ENCODE data around the gene LLGL2.

The LLGL2 gene

DNA sequence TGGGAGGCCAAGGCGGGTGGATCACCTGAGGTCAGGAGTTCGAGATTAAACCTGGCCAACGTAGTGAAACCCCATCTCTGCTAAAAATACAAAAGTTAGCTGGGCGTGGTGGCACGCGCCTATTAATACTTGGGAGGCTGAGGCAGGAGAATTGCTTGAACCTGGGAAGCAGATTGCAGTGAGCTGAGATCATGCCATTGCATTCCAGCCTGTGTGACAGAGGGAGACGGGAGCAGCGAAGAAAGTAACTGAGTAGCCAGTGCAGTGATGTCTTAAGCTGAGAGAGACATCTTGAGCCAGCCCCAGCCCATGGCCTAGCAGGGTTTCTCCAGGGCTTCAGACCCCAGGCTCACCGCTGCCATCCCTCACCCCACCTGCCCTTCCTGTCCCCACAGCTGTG, 97.9 kb downstream of the LLGL2 start:
- FAIRE-seq (no peak), DNase-seq (ENCODE audit: insufficient read length, low spot score) (no peak)
- TF ChIP-seq SPI1 (IDR thresholded peaks at IDR 0.05; ENCODE audit: low read depth, low read length), result no peak
- TF ChIP-seq POU2F2 (IDR thresholded peaks at IDR 0.05; ENCODE audit: low read depth, low read length), result no peak
- TF ChIP-seq PAX5 (IDR thresholded peaks at IDR 0.05; ENCODE audit: insufficient read depth, low read length, severe bottlenecking), result no peak
- no peak for TF ChIP-seq TAF1 (IDR thresholded peaks at IDR 0.05; ENCODE audit: low read depth, low read length)
- TF ChIP-seq POLR2A (IDR thresholded peaks at IDR 0.05; ENCODE audit: low read depth, low read length), result no peak
- TF ChIP-seq POLR2AphosphoS5 (IDR thresholded peaks at IDR 0.05; ENCODE audit: low read depth, low read length), result no peak

- FAIRE-seq, result no peak
- no peak for DNase-seq (ENCODE audit: insufficient read length, low spot score)
- no peak for TF ChIP-seq SPI1 (IDR thresholded peaks at IDR 0.05; ENCODE audit: low read depth, low read length)
- TF ChIP-seq PAX5 (IDR thresholded peaks at IDR 0.05; ENCODE audit: insufficient read depth, low read length, severe bottlenecking), result no peak
- no peak for TF ChIP-seq POLR2AphosphoS5 (IDR thresholded peaks at IDR 0.05; ENCODE audit: low read depth, low read length)
- TF ChIP-seq POLR2A (IDR thresholded peaks at IDR 0.05; ENCODE audit: low read depth, low read length), result no peak
Measured at GRCh38 chr17:75624021-75624420, 98.5 kb downstream of the LLGL2 start.

Measured in GM12891 (cell line).